CD4-positive, alpha-beta T cell treated with Interleukin-4 for 1 hour (primary cell): ENCODE data around the gene CYP2W1.

Experiments used
- DNase-seq, 2 donors: peaks; one replicate each; pipeline ENCODE4 v3.0.0-alpha.2; 2020 to 2022

The CYP2W1 gene

GRCh38 chr7:966291-967069, 16.5 kb upstream of the CYP2W1 start:
- no peak for DNase-seq

GRCh38 chr7:967361-968082, 15.5 kb upstream of the CYP2W1 start:
- DNase-seq, result no peak

- DNase-seq, result no peak
Measured at GRCh38 chr7:968205-969105, 14.5 kb upstream of the CYP2W1 start.

- DNase-seq, result no peak
Measured at GRCh38 chr7:969403-969802, 13.6 kb upstream of the CYP2W1 start.

GRCh38 chr7:970744-971143, 12.2 kb upstream of the CYP2W1 start:
- no peak for DNase-seq

GRCh38 chr7:972110-972509, 10.9 kb upstream of the CYP2W1 start:
- no peak for DNase-seq

GRCh38 chr7:972676-973309, 10.2 kb upstream of the CYP2W1 start:
- DNase-seq, result no peak

GRCh38 chr7:973312-973711, 9.7 kb upstream of the CYP2W1 start:
- no peak for DNase-seq

GRCh38 chr7:974172-974571, 8.8 kb upstream of the CYP2W1 start:
- no peak for DNase-seq

GRCh38 chr7:974820-975681, 7.9 kb upstream of the CYP2W1 start, which contains the start of gene COX19:
TSS of gene COX19 (minus strand) at chr7:975549. CDS start at chr7:975509, 40 bp downstream.
- DNase-seq, result peak; percentile 90 to 91

- no peak for DNase-seq
Measured at GRCh38 chr7:975702-976473, 7.1 kb upstream of the CYP2W1 start.

- DNase-seq, result no peak
Measured at GRCh38 chr7:976901-977325, 6.1 kb upstream of the CYP2W1 start.

- no peak for DNase-seq
Measured at GRCh38 chr7:977326-978048, 5.5 kb upstream of the CYP2W1 start.

- no peak for DNase-seq
Measured at GRCh38 chr7:978049-978346, 5.0 kb upstream of the CYP2W1 start.

GRCh38 chr7:978416-979091, 4.4 kb upstream of the CYP2W1 start:
- DNase-seq, result no peak

GRCh38 chr7:979151-979550, 3.8 kb upstream of the CYP2W1 start:
- DNase-seq, result no peak

GRCh38 chr7:979886-980571, 3.0 kb upstream of the CYP2W1 start:
- no peak for DNase-seq

GRCh38 chr7:981793-982510, 1.0 kb upstream of the CYP2W1 start:
- DNase-seq, result no peak
